BJ (cell line): Measurements from ENCODE around the gene KCNJ13. TPM values are rescaled to one million over a fixed set of nuclear protein-coding genes. Genes with fewer than 3 reads are reported as not detected.

Source experiments
- CTCF ChIA-PET: fragments of 350-600 bp; formaldehyde crosslinking; extraction: SDS; loops from one replicate; lab custom pipeline; 2021; ENCODE audit warnings: antibody characterized with exemption, inconsistent platforms; lab: Yijun Ruan, JAX
- POLR2A ChIA-PET: fragments of 300-600 bp; sonication (Branson Sonifier 250); formaldehyde crosslinking; extraction: SDS; loops from one replicate; lab custom pipeline; 2021; ENCODE audit warnings: antibody characterized with exemption; lab: Charles Lee
- DNase-seq: peaks from one replicate; pipeline ENCODE4 v3.0.0-alpha.2; 2011; ENCODE audit warnings: low read depth
- H3K27me3 ChIP-seq: 2 replicates; pipeline ENCODE4 v1.6.0; 2011; ENCODE audit warnings: low read length; ENCODE audit not compliant: control insufficient read depth, insufficient read depth
- H3K36me3 ChIP-seq: 2 replicates; pipeline ENCODE4 v1.5.1; 2011; ENCODE audit warnings: low read length; ENCODE audit not compliant: control insufficient read depth, insufficient read depth
- H3K4me3 ChIP-seq: 2 replicates; pipeline ENCODE4 v1.5.1; 2011; ENCODE audit warnings: low read depth, mild to moderate bottlenecking, control low read depth, low read length
- CTCF ChIP-seq: IDR thresholded peaks from 2 replicates; pipeline ENCODE4 v1.5.1; 2011; ENCODE audit warnings: low read depth, mild to moderate bottlenecking, control low read depth, inconsistent platforms, low read length, moderate library complexity; ENCODE audit not compliant: insufficient read depth
- polyA plus RNA-seq: library from polyadenylated mRNA; depleted of rRNA; stranded (reverse); fragments of >200 nt; gene quantifications from 2 replicates; pipeline ENCODE4 v1.2.3, GENCODE V29; 2011

The KCNJ13 gene
- polyA plus RNA-seq, 1 experiment: not detected

- no peak for DNase-seq
- Histone ChIP-seq H3K4me3 (no peak overlapping the region), H3K36me3 (no peaks in the 10 kb centered on the region; the same call in 1 of the 2 replicates), H3K27me3 (no peaks in the 10 kb centered on the region)
- ChIA-PET CTCF (interaction anchor here (0.6 kb wide), 1 partner anchor 320 kb away, joined by 4 read pairs; no protein-coding TSS in a partner anchor), POLR2A (no interaction called here)
- TF ChIP-seq CTCF: no peak
These were observed 31.4 kb downstream of the KCNJ13 start for GRCh38 chr2:232744963-232745362.

GRCh38 chr2:232741972-232742371, 34.4 kb downstream of the KCNJ13 start:
- H3K27me3 ChIP-seq: no peaks in the 10 kb centered on the region
- DNase-seq: no peak
- ChIA-PET POLR2A (no interaction called here), CTCF (no interaction called here)
- H3K4me3 ChIP-seq: no peak overlapping the region
- TF ChIP-seq CTCF: no peak
- peaks cover 2% of the 10 kb centered on the region; the same call in 1 of the 2 replicates for H3K36me3 ChIP-seq

- no peak overlapping the region for H3K4me3 ChIP-seq
- no peaks in the 10 kb centered on the region for H3K27me3 ChIP-seq
- POLR2A ChIA-PET: no interaction called here
- peaks cover 2% of the 10 kb centered on the region for H3K36me3 ChIP-seq
- CTCF ChIA-PET: no interaction called here
- TF ChIP-seq CTCF: no peak
- no peak for DNase-seq
These were observed 35.1 kb downstream of the KCNJ13 start for GRCh38 chr2:232741294-232741693.

- CTCF ChIA-PET: no interaction called here
- Histone ChIP-seq H3K4me3 (no peak overlapping the region), H3K36me3 (no peaks in the 10 kb centered on the region; the same call in 1 of the 2 replicates), H3K27me3 (no peaks in the 10 kb centered on the region)
- no peak for TF ChIP-seq CTCF
- DNase-seq: peak; percentile 8
- POLR2A ChIA-PET: interaction anchor here (0.6 kb wide), 1 partner anchor 12 kb away, joined by 4 read pairs; no protein-coding TSS in a partner anchor
These were observed 44.9 kb downstream of the KCNJ13 start for GRCh38 chr2:232731470-232731869.

- DNase-seq: no peak
- POLR2A ChIA-PET: no interaction called here
- H3K4me3 ChIP-seq: no peak overlapping the region
- no peaks in the 10 kb centered on the region for H3K27me3 ChIP-seq
- CTCF ChIA-PET: interaction anchor here (1.0 kb wide), 1 partner anchor 10 kb away, joined by 3 read pairs; no protein-coding TSS in a partner anchor
- TF ChIP-seq CTCF: no peak
- peaks cover 3% of the 10 kb centered on the region for H3K36me3 ChIP-seq
These were observed 47.6 kb downstream of the KCNJ13 start for GRCh38 chr2:232728785-232729184.
